Stromal cell of bone marrow (primary cell): ENCODE results near the gene DOCK10.

Source experiments
- DNase-seq: peaks from one replicate; pipeline ENCODE4 v3.0.0-alpha.2; 2012; ENCODE audit warnings: low read depth

Gene DOCK10

GRCh38 chr2:224881846-224882245 lies 160.4 kb downstream of the DOCK10 start:
- no peak for DNase-seq

- no peak for DNase-seq
Measured at GRCh38 chr2:224876522-224876921, 165.7 kb downstream of the DOCK10 start.

- no peak for DNase-seq
Measured at GRCh38 chr2:224875841-224876240, 166.4 kb downstream of the DOCK10 start.

GRCh38 chr2:224875153-224875552 lies 167.1 kb downstream of the DOCK10 start:
- no peak for DNase-seq

GRCh38 chr2:224871813-224872212 lies 170.5 kb downstream of the DOCK10 start:
- DNase-seq: no peak

GRCh38 chr2:224870341-224870740 lies 171.9 kb downstream of the DOCK10 start:
- DNase-seq: no peak

GRCh38 chr2:224869601-224870233 lies 172.6 kb downstream of the DOCK10 start:
- peak; percentile 63 for DNase-seq

GRCh38 chr2:224865016-224865415 lies 177.3 kb downstream of the DOCK10 start:
- no peak for DNase-seq

GRCh38 chr2:224861266-224861665 lies 181.0 kb downstream of the DOCK10 start:
- DNase-seq: no peak

- no peak for DNase-seq
Measured at GRCh38 chr2:224860786-224861185, 181.5 kb downstream of the DOCK10 start.

GRCh38 chr2:224851811-224852210 lies 190.5 kb downstream of the DOCK10 start:
- no peak for DNase-seq

GRCh38 chr2:224850081-224850480 lies 192.2 kb downstream of the DOCK10 start:
- no peak for DNase-seq

- DNase-seq: no peak
Measured at GRCh38 chr2:224849264-224849663, 193.0 kb downstream of the DOCK10 start.

GRCh38 chr2:224847961-224848850 lies 194.1 kb downstream of the DOCK10 start:
- DNase-seq: peak; percentile 76

GRCh38 chr2:224847381-224847780 lies 194.9 kb downstream of the DOCK10 start:
- no peak for DNase-seq

GRCh38 chr2:224846686-224847085 lies 195.6 kb downstream of the DOCK10 start:
- DNase-seq: no peak

- no peak for DNase-seq
Measured at GRCh38 chr2:224846161-224846560, 196.1 kb downstream of the DOCK10 start.

GRCh38 chr2:224843141-224843540 lies 199.1 kb downstream of the DOCK10 start:
- no peak for DNase-seq

- no peak for DNase-seq
Measured at GRCh38 chr2:224841910-224842309, 200.4 kb downstream of the DOCK10 start.

- peak; percentile 36 for DNase-seq
Measured at GRCh38 chr2:224838335-224838734, 203.9 kb downstream of the DOCK10 start.

GRCh38 chr2:224837558-224837957 lies 204.7 kb downstream of the DOCK10 start:
- DNase-seq: peak; percentile 66

GRCh38 chr2:224837066-224837465 lies 205.2 kb downstream of the DOCK10 start:
- DNase-seq: no peak

GRCh38 chr2:224836263-224836662 lies 206.0 kb downstream of the DOCK10 start:
- peak; percentile 15 for DNase-seq
